Embryonic facial prominence (tissue), 1 donor: Measurements from ENCODE around the gene MEAF6.
"Not testable (repeated sequence)": the region's sequence is repeated elsewhere in the genome, so short reads cannot be mapped to it uniquely, and the experiment has no call there.

ENCODE experiments used
- DNase-seq: peaks from one replicate; pipeline ENCODE4 v3.0.0-alpha.2; 2016; ENCODE audit errors: extremely low spot score

MEAF6 gene

GRCh38 chr1:37532418-37533156 lies 18.0 kb upstream of the MEAF6 start:
- DNase-seq = not testable (repeated sequence)

GRCh38 chr1:37529888-37530287 lies 15.3 kb upstream of the MEAF6 start:
- DNase-seq = not testable (repeated sequence)

- no peak for DNase-seq
Measured at GRCh38 chr1:37519613-37520012, 5.0 kb upstream of the MEAF6 start.

GRCh38 chr1:37518929-37519328 lies 4.4 kb upstream of the MEAF6 start:
- not testable (repeated sequence) for DNase-seq

GRCh38 chr1:37518241-37518640 lies 3.7 kb upstream of the MEAF6 start:
- DNase-seq = not testable (repeated sequence)

GRCh38 chr1:37517569-37517968 lies 3.0 kb upstream of the MEAF6 start:
- no peak for DNase-seq

GRCh38 chr1:37515185-37516034 lies 844 bp upstream of the MEAF6 start:
- no peak for DNase-seq

GRCh38 chr1:37513795-37514349 lies 694 bp downstream of the MEAF6 start:
- no peak for DNase-seq

GRCh38 chr1:37509181-37509580 lies 5.4 kb downstream of the MEAF6 start:
- DNase-seq = no peak

GRCh38 chr1:37506740-37507139 lies 7.8 kb downstream of the MEAF6 start:
- DNase-seq = no peak

- DNase-seq = not testable (repeated sequence)
Measured at GRCh38 chr1:37502791-37503190, 11.8 kb downstream of the MEAF6 start.

- no peak for DNase-seq
Measured at GRCh38 chr1:37502104-37502503, 12.5 kb downstream of the MEAF6 start.

GRCh38 chr1:37501661-37502060 lies 12.9 kb downstream of the MEAF6 start:
- DNase-seq = no peak

GRCh38 chr1:37498872-37499617 lies 15.5 kb downstream of the MEAF6 start:
- no peak for DNase-seq

GRCh38 chr1:37497832-37498231 lies 16.7 kb downstream of the MEAF6 start:
- no peak for DNase-seq

- DNase-seq = no peak
Measured at GRCh38 chr1:37495875-37496274, 18.7 kb downstream of the MEAF6 start.

GRCh38 chr1:37493336-37494098 lies 21.0 kb downstream of the MEAF6 start:
- no peak for DNase-seq

GRCh38 chr1:37487619-37487984 lies 27.0 kb downstream of the MEAF6 start:
- no peak for DNase-seq

GRCh38 chr1:37486680-37487618 lies 27.6 kb downstream of the MEAF6 start:
- no peak for DNase-seq
